Stomach (tissue), 9 donors: ENCODE results near the gene NKX2-2. TPM values are rescaled to one million over a fixed set of nuclear protein-coding genes. Genes with fewer than 3 reads are reported as not detected.
A peak's percentile ranks its signal among the peaks of the same experiment; 100 is the strongest.

Experiments
- DNase-seq, 2 donors: peaks; one replicate each; pipeline versions ENCODE4 v3.0.0 to v3.0.0-alpha.2; 2013 to 2019
- H3K27ac ChIP-seq, 5 donors: fragments of 200-600 bp in 4 of 5; sonication (generic) in 4 of 5; one replicate each; pipeline ENCODE4 v1.5.1; 2013 to 2019; ENCODE audit warnings: mild to moderate bottlenecking in 1 of 5, moderate library complexity in 1 of 5
- H3K27me3 ChIP-seq, 3 donors: fragments of 200-600 bp; sonication (generic); one replicate each; pipeline ENCODE4 v1.5.1; 2017 to 2019; ENCODE audit warnings: mixed run types in 1 of 3
- H3K36me3 ChIP-seq, 4 donors: fragments of 200-600 bp; sonication (generic); 1 replicate in 3 of 4; 2 replicates in 1 of 4; pipeline ENCODE4 v1.5.1; 2016 to 2019
- H3K4me1 ChIP-seq, 4 donors: fragments of 200-600 bp; sonication (generic); one replicate each; pipeline ENCODE4 v1.5.1; 2016 to 2019
- H3K4me3 ChIP-seq, 4 donors: fragments of 200-600 bp; sonication (generic) in 3 of 4; one replicate each; pipeline ENCODE4 v1.5.1; 2016 to 2019; ENCODE audit warnings: mild to moderate bottlenecking in 1 of 4
- H3K9me3 ChIP-seq, 4 donors: fragments of 200-600 bp; sonication (generic); one replicate each; pipeline ENCODE4 v1.5.1; 2016 to 2019
- EP300 ChIP-seq: sonication (generic); formaldehyde crosslinking; IDR thresholded peaks from one replicate; pipeline ENCODE4 v1.6.1; 2017; ENCODE audit warnings: antibody characterized with exemption
- POLR2A ChIP-seq, 4 donors: fragments of 450-650 bp; IDR thresholded peaks; one replicate each; pipeline ENCODE4 v1.6.1; 2016; ENCODE audit warnings: antibody characterized with exemption in 4 of 4, control low read depth in 2 of 4, mild to moderate bottlenecking in 1 of 4, moderate library complexity in 1 of 4
- POLR2AphosphoS5 ChIP-seq, 3 donors: sonication (generic); formaldehyde crosslinking; IDR thresholded peaks; one replicate each; pipeline ENCODE4 v1.6.1; 2016; ENCODE audit warnings: antibody characterized with exemption in 3 of 3
- WGBS, 5 donors: extraction: QIAGEN DNeasy Blood & Tissue Kit in 3 of 5; methylation state at CpG; one replicate each; pipeline versions ENCODE4 v1.1.5 to v1.1.7; 2013 to 2018; 5-methylcytosine and 5-hydroxymethylcytosine counted together
- intact Hi-C: fragments of 100-400 bp; cut with DNase I; formaldehyde crosslinking; loops from one replicate; pipeline ENCODE4 v1.15.1; 2023; ENCODE audit warnings: low total_unique reads
- polyA plus RNA-seq, 3 donors: library from polyadenylated mRNA; stranded (reverse); fragments of 200-250 nt; gene quantifications; one replicate each; pipeline ENCODE4 v1.2.3, GENCODE V29; 2013
- total RNA-seq, 5 donors: library from RNA; depleted of rRNA; stranded (reverse); fragments of >200 nt; gene quantifications; one replicate each; pipeline versions ENCODE4 v1.1.0 to v1.2.3, GENCODE V29; 2014 to 2016
- TF ChIP-seq, protein P1 (sequence below), 7 experiments: fragments of 450-650 bp in 4 of 7; fragments of 200-600 bp in 3 of 7; sonication (generic) in 3 of 7; IDR thresholded peaks; one replicate each; pipeline ENCODE4 v1.5.1; 2016 to 2019; ENCODE audit warnings: antibody characterized with exemption in 7 of 7, control low read depth in 2 of 7, mild to moderate bottlenecking in 1 of 7
- donor health status: healthy with polysubstance abuse.
- donor health status: Bipolar disorder and iron deficiency.
- donor health status: healthy.

NKX2-2 gene
- total and polyA plus RNA-seq, 8 donors: 0.18 to 4.8 (median 1.4) TPM; not detected in 1

GRCh38 chr20:21518292-21518991 lies 4.6 kb upstream of the NKX2-2 start:
- Histone ChIP-seq H3K36me3 (no peaks in the 10 kb centered on the region), H3K27ac (no peak overlapping the region), H3K9me3 (no peaks in the 10 kb centered on the region), H3K4me3 (no peak overlapping the region), H3K4me1 (peaks cover 35 to 78% (median 58%) of the 10 kb centered on the region in 4 donors), H3K27me3 (peaks cover 60 to 100% (median 98%) of the 10 kb centered on the region in 3 donors)
- TF ChIP-seq EP300: no peak
- TF ChIP-seq POLR2AphosphoS5 (IDR thresholded peaks at IDR 0.05): no peak
- TF ChIP-seq, protein P1, sequence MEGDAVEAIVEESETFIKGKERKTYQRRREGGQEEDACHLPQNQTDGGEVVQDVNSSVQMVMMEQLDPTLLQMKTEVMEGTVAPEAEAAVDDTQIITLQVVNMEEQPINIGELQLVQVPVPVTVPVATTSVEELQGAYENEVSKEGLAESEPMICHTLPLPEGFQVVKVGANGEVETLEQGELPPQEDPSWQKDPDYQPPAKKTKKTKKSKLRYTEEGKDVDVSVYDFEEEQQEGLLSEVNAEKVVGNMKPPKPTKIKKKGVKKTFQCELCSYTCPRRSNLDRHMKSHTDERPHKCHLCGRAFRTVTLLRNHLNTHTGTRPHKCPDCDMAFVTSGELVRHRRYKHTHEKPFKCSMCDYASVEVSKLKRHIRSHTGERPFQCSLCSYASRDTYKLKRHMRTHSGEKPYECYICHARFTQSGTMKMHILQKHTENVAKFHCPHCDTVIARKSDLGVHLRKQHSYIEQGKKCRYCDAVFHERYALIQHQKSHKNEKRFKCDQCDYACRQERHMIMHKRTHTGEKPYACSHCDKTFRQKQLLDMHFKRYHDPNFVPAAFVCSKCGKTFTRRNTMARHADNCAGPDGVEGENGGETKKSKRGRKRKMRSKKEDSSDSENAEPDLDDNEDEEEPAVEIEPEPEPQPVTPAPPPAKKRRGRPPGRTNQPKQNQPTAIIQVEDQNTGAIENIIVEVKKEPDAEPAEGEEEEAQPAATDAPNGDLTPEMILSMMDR (IDR thresholded peaks at IDR 0.05): no peak
- TF ChIP-seq POLR2A (IDR thresholded peaks at IDR 0.05): no peak
- 3 to 4% (median 3%) methylated on average over 25 to 37 of the region's 37 CpGs for WGBS, 5 donors
- intact Hi-C loops: no loop called here
- no peak for DNase-seq

- no peak overlapping the region for H3K27ac ChIP-seq
- DNase-seq: no peak
- 4 to 9% (median 6%) methylated on average over 25 to 32 of the region's 32 CpGs for WGBS, 5 donors
- TF ChIP-seq EP300 (no peak), POLR2AphosphoS5 (IDR thresholded peaks at IDR 0.05) (no peak), POLR2A (IDR thresholded peaks at IDR 0.05) (no peak)
- TF ChIP-seq, protein P1 (IDR thresholded peaks at IDR 0.05): no peak
- H3K27me3 ChIP-seq: peaks cover 58 to 100% (median 98%) of the 10 kb centered on the region in 3 donors
- no peaks in the 10 kb centered on the region for H3K9me3 ChIP-seq
- no peaks in the 10 kb centered on the region for H3K36me3 ChIP-seq
- H3K4me1 ChIP-seq: peaks cover 39 to 78% (median 60%) of the 10 kb centered on the region in 4 donors
- no peak overlapping the region for H3K4me3 ChIP-seq
- intact Hi-C loops: no loop called here
Observed at GRCh38 chr20:21517566-21518277, 3.9 kb upstream of the NKX2-2 start.

- Histone ChIP-seq H3K9me3 (no peaks in the 10 kb centered on the region), H3K36me3 (no peaks in the 10 kb centered on the region), H3K4me3 (no peak overlapping the region), H3K27me3 (peaks cover 58 to 100% (median 98%) of the 10 kb centered on the region in 3 donors), H3K27ac (no peak overlapping the region), H3K4me1 (peaks cover 41 to 78% (median 62%) of the 10 kb centered on the region in 4 donors)
- TF ChIP-seq, protein P1 (IDR thresholded peaks at IDR 0.05): no peak
- no peak for TF ChIP-seq POLR2AphosphoS5 (IDR thresholded peaks at IDR 0.05)
- no peak for TF ChIP-seq POLR2A (IDR thresholded peaks at IDR 0.05)
- no peak for TF ChIP-seq EP300
- DNase-seq: peak in 1 of 2 donors; percentile 7
- intact Hi-C loops: no loop called here
- 3 to 9% (median 5%) methylated on average over 30 to 32 of the region's 32 CpGs for WGBS, 5 donors
Observed at GRCh38 chr20:21516861-21517565, 3.1 kb upstream of the NKX2-2 start.

DNA sequence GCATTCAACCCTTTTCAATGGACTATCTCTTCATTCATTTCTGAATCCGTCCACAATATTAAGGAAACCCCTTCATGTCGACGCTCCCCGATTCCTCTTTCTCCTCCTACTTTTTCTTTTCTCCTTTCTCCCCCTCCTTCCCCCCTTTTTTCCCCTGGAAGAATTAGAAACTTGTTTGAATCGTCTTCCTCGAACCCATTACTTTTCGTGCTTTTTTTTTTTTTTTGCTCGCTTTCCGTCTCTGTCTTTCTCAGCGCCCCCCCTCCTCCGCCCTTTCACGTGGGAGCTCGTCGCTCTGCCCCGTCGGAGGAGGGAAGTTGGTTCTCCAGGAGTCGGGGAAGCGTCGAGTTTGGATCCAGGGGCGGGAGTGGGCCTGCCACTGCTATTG lies 2.3 kb upstream of the NKX2-2 start:
- Histone ChIP-seq H3K9me3 (no peaks in the 10 kb centered on the region), H3K4me3 (no peak overlapping the region), H3K27ac (no peak overlapping the region), H3K36me3 (no peaks in the 10 kb centered on the region), H3K27me3 (peaks cover 52 to 100% (median 98%) of the 10 kb centered on the region in 3 donors), H3K4me1 (peaks cover 41 to 78% (median 61%) of the 10 kb centered on the region in 4 donors)
- WGBS, 5 donors: 4 to 8% (median 6%) methylated on average over 20 of the region's 20 CpGs
- DNase-seq: no peak
- no peak for TF ChIP-seq EP300
- intact Hi-C loops: no loop called here
